Ovary (tissue), 9 donors: Measurements from ENCODE around the gene TCEAL6. TPM values are rescaled to one million over a fixed set of nuclear protein-coding genes. Genes with fewer than 3 reads are reported as not detected.
"Not testable (repeated sequence)": the region's sequence is repeated elsewhere in the genome, so short reads cannot be mapped to it uniquely, and the experiment has no call there.

Source experiments
- DNase-seq, 5 donors: peaks; one replicate each; pipeline ENCODE4 v3.0.0-alpha.2; 2019 to 2020
- H3K27ac ChIP-seq, 2 donors: fragments of 200-600 bp; one replicate each; pipeline versions ENCODE4 v1.5.1 to v1.8.0; 2019 to 2022
- H3K27me3 ChIP-seq: fragments of 200-600 bp; one replicate; pipeline ENCODE4 v1.8.0; 2022
- H3K36me3 ChIP-seq: fragments of 200-600 bp; sonication (generic); one replicate; pipeline ENCODE4 v1.5.1; 2019
- H3K4me1 ChIP-seq: one replicate; pipeline ENCODE4 v1.8.1; 2013; ENCODE audit warnings: mild to moderate bottlenecking, moderate library complexity; ENCODE audit not compliant: insufficient read depth
- H3K4me3 ChIP-seq: fragments of 200-600 bp; sonication (generic); one replicate; pipeline ENCODE4 v1.5.1; 2017
- H3K9me3 ChIP-seq, 2 donors: fragments of 200-600 bp in 1 of 2; sonication (generic) in 1 of 2; one replicate each; pipeline versions ENCODE4 v1.5.1 to v1.8.1; 2013 to 2019; ENCODE audit warnings: mild to moderate bottlenecking in 1 of 2, moderate library complexity in 1 of 2
- EP300 ChIP-seq: sonication (generic); formaldehyde crosslinking; IDR thresholded peaks from one replicate; pipeline ENCODE4 v1.6.1; 2017; ENCODE audit warnings: antibody characterized with exemption
- POLR2A ChIP-seq: fragments of 450-650 bp; IDR thresholded peaks from one replicate; pipeline ENCODE4 v1.6.1; 2017; ENCODE audit warnings: antibody characterized with exemption, mild to moderate bottlenecking, moderate library complexity
- WGBS, 3 donors: extraction: QIAGEN DNeasy Blood & Tissue Kit in 1 of 3; methylation state at CpG; one replicate each; pipeline versions ENCODE4 v1.1.5 to v1.1.7; 2013 to 2017; 5-methylcytosine and 5-hydroxymethylcytosine counted together
- intact Hi-C, 4 donors: fragments of 100-400 bp; cut with DNase I; formaldehyde crosslinking; loops; one replicate each; pipeline versions ENCODE4 v1.11.0 to v1.15.1; 2022 to 2023
- polyA plus RNA-seq, 2 donors: library from polyadenylated mRNA; stranded (reverse); fragments of 200-250 nt in 1 of 2; fragments of 350-450 nt in 1 of 2; fragmentation: Illumina TruSeq in 1 of 2; extraction: RNeasy Lipid Tissue Mini Kit (QIAGEN cat#74804) in 1 of 2; gene quantifications; one replicate each; pipeline ENCODE4 v1.2.3, GENCODE V29; 2013 to 2014
- total RNA-seq, 7 donors: library from RNA; depleted of rRNA in 2 of 7; stranded (reverse); fragments of >200 nt in 2 of 7; fragmentation: NEBNext Ultra II Directional in 3 of 7; extraction: Animal tissue kit (Norgen Biotek cat#: 25700) in 3 of 7; gene quantifications; one replicate each; pipeline versions ENCODE4 v1.1.0 to v1.2.4, GENCODE V29; 2016 to 2023
- TF ChIP-seq, protein P1 (sequence below), 3 donors: fragments of 450-650 bp in 2 of 3; fragments of 200-600 bp in 1 of 3; IDR thresholded peaks; one replicate each; pipeline versions ENCODE4 v1.5.1 to v1.8.0; 2016 to 2022; ENCODE audit warnings: antibody characterized with exemption in 3 of 3, mild to moderate bottlenecking in 1 of 3
- donor health status: DM: no; HTN: no; CAD: no; lungs with moderate emphysema.
- donor health status: DM: no; HTN: no; CAD: no.
- donor health status: Bipolar disorder and iron deficiency.
- donor health status: DM: yes; HTN: yes; CAD: no.
- donor health status: DM: no; HTN: no; CAD: no.
- donor health status: DM: yes; HTN: yes; CAD: no.

Gene TCEAL6
- total and polyA plus RNA-seq, 9 donors = 0.60 to 12.4 (median 4.0) TPM

DNA sequence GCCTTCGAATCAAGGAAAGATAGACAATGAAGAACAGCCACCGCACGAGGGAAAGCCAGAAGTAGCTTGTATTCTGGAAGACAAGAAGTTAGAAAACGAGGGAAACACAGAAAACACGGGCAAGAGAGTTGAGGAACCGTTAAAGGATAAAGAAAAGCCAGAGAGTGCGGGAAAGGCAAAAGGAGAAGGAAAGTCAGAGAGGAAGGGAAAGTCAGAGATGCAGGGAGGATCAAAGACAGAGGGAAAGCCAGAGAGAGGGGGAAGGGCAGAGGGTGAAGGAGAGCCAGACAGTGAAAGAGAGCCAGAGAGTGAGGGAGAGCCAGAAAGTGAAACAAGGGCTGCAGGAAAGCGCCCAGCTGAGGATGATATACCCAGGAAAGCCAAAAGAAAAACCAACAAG, 15.4 kb downstream of the TCEAL6 start:
- H3K4me3 ChIP-seq = no peak overlapping the region
- TF ChIP-seq EP300 = no peak
- TF ChIP-seq, protein P1, sequence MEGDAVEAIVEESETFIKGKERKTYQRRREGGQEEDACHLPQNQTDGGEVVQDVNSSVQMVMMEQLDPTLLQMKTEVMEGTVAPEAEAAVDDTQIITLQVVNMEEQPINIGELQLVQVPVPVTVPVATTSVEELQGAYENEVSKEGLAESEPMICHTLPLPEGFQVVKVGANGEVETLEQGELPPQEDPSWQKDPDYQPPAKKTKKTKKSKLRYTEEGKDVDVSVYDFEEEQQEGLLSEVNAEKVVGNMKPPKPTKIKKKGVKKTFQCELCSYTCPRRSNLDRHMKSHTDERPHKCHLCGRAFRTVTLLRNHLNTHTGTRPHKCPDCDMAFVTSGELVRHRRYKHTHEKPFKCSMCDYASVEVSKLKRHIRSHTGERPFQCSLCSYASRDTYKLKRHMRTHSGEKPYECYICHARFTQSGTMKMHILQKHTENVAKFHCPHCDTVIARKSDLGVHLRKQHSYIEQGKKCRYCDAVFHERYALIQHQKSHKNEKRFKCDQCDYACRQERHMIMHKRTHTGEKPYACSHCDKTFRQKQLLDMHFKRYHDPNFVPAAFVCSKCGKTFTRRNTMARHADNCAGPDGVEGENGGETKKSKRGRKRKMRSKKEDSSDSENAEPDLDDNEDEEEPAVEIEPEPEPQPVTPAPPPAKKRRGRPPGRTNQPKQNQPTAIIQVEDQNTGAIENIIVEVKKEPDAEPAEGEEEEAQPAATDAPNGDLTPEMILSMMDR (IDR thresholded peaks at IDR 0.05) = no peak
- TF ChIP-seq POLR2A = no peak
- peak in 1 of 5 donors; percentile 19 for DNase-seq
- no peaks in the 10 kb centered on the region for H3K27me3 ChIP-seq
- H3K9me3 ChIP-seq = no peaks in the 10 kb centered on the region
- H3K36me3 ChIP-seq = no peaks in the 10 kb centered on the region
- intact Hi-C loops = no loop called here
- H3K4me1 ChIP-seq = no peaks in the 10 kb centered on the region
- WGBS, 3 donors = 33 to 40% (median 38%) methylated on average over 8 of the region's 8 CpGs
- H3K27ac ChIP-seq = peak overlapping the region; percentile 54 to 74

DNA sequence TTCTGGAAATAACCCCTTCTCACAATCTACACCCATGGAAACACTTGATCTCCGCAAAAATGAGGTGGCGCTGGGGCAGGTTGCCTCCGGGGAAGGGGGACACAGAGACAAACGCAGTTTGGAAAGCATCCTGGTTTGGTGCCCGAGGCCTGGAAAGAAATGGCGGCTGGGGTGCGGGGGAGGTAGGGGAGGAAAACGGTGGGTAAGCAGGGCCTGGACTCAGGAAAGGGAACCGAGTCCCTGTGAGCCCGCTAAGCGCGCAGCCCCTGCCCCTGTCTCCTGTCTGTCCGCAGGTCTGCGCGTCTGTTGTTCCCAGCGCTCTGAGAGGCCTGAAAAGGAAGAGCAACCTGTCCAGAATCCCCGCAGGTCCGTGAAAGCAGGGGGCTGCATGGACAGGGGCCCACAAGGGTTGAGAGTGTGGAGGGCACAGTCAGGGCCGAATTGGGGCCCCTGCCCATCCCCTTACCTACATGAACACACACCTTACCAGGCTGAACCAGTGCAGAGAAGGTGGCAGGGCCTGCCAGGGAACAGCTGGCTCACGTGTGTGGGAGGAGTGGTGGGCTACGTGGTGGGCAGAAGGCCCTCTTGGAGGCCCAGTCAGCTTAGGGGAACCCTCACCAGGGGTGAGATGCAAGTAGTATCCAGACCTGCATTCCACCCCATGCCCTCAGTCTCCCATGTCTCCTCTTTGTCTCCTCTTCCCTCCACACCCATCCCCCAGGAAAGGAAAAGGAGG, 16.0 kb downstream of the TCEAL6 start:
- H3K36me3 ChIP-seq, H3K4me1 ChIP-seq, H3K27me3 ChIP-seq, intact Hi-C loops, H3K9me3 ChIP-seq: not testable (repeated sequence)
- 32 to 36% (median 33%) methylated on average over 21 of the region's 21 CpGs for WGBS, 3 donors
- H3K4me3 ChIP-seq = peak overlapping the region; percentile 39
- H3K27ac ChIP-seq = peak overlapping the region; percentile 54 to 74
- peak; percentile 26 to 42 (median 28) for DNase-seq

DNA sequence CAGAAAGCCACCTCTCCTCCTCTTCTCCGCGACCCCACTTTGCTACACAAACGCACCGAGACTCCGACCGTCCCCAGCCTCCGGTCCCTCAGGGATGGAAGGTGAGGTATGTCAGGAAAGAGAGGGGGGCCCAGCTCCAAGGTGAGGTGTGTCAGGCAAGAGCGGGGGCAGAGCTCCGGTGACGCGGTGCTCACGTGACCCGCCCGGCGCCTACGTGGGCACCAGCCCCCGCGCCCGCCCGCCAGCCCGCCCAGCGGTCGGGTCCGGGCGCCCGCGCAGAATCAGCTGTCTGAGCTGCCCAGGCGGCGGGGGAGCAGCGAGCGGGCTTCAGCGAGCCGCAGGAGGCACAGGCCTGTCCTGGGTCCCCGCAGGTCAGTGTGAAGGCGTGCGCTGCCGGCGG, 16.8 kb downstream of the TCEAL6 start, which contains the start of gene TCEAL2:
TCEAL2 (plus strand) TSS at position 244 of the 400 bp plus-strand sequence. CDS start 1,152 bp downstream, outside the sequence.
- H3K9me3 ChIP-seq, H3K4me1 ChIP-seq, H3K36me3 ChIP-seq, intact Hi-C loops, H3K27me3 ChIP-seq: not testable (repeated sequence)
- Histone ChIP-seq H3K27ac (peak within 1 kb of the TSS; percentile 54 to 74), H3K4me3 (peak within 1 kb of the TSS; percentile 39)
- peak; percentile 46 for TF ChIP-seq POLR2A
- WGBS, 3 donors = 23 to 51% (median 34%) methylated on average over 10 to 33 of the region's 38 CpGs
- DNase-seq = peak; percentile 58 to 78 (median 67)

DNA sequence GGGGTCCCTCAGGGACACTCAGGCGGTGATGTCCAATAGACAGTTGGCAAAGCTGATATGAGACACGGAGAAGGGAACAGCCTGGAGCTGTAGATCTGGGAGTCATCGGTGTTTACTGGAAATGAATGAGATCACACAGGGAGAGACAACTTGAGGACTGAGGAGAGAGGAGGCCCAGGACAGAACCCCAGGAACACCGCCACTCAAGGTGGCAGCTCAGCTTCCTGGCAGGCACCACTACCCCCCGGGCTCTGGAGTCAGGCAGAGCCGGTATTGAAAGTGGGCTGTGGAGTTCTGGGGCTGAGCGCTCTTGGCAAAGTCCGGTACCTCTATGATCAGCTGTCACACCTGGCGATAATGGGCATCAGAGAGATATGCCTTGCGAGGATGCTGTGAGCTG, 17.3 kb downstream of the TCEAL6 start:
- intact Hi-C loops, H3K4me1 ChIP-seq, DNase-seq, H3K27me3 ChIP-seq, H3K36me3 ChIP-seq, H3K9me3 ChIP-seq: not testable (repeated sequence)
- WGBS, 3 donors = 28 to 51% (median 33%) methylated on average over 8 to 9 of the region's 10 CpGs
- Histone ChIP-seq H3K4me3 (peak overlapping the region; percentile 39), H3K27ac (peak overlapping the region in 1 of 2 donors; percentile 74)

DNA sequence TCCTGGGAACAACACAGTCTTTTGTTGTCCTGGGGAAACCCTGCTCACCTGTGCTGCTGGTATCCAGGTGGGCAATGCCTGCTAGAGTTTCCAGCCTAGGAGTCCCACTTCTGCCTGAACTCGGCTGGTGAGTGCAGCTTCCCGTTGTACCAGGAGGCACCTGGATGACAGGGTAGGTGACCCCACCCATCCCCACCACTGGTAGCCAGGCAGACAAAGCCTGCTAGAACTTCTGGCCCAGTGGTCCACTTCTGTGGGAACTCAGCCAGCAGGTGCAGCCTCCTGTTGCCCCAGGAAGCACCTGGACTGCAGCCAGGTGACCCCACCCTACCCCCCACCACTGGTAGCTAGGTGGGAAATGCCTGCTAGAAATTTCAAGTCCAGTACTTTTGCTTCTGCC, 26.5 kb downstream of the TCEAL6 start:
- H3K27ac ChIP-seq = no peak overlapping the region
- intact Hi-C loops = no loop called here
- no peaks in the 10 kb centered on the region for H3K36me3 ChIP-seq
- DNase-seq = no peak
- TF ChIP-seq EP300 (no peak), POLR2A (no peak)
- TF ChIP-seq, protein P1 (IDR thresholded peaks at IDR 0.05) = no peak
- no peaks in the 10 kb centered on the region for H3K27me3 ChIP-seq
- no peaks in the 10 kb centered on the region for H3K4me1 ChIP-seq
- WGBS, 3 donors = 69 to 81% (median 78%) methylated on average over 2 of the region's 2 CpGs
- H3K9me3 ChIP-seq = no peaks in the 10 kb centered on the region
- no peak overlapping the region for H3K4me3 ChIP-seq

DNA sequence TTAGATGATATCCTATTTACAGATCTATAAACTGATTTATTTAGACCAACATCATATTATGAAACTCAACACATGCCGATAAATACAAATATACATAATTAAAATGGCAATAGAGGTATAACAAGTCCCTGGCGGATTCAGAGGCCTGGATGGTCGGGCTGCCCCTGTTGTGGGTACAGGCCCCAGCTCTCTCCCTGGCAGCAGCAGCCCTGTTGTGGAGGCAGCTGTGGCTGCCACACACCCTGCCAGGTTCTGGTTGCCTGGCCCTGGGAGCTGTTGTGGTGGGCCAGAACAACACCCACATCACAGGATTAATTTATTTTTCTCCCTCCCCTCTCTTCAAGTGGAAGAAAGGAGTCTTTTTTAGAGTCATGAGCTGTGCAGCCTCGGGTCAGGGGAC, 28.9 kb downstream of the TCEAL6 start:
- H3K27me3 ChIP-seq = no peaks in the 10 kb centered on the region
- no peak overlapping the region for H3K4me3 ChIP-seq
- DNase-seq = no peak
- TF ChIP-seq EP300 (no peak), POLR2A (no peak)
- TF ChIP-seq, protein P1 (IDR thresholded peaks at IDR 0.05) = no peak
- H3K27ac ChIP-seq = no peak overlapping the region
- H3K4me1 ChIP-seq = no peaks in the 10 kb centered on the region
- no peaks in the 10 kb centered on the region for H3K9me3 ChIP-seq
- H3K36me3 ChIP-seq = no peaks in the 10 kb centered on the region
- WGBS, 3 donors = 53 to 64% (median 59%) methylated on average over 4 of the region's 4 CpGs
- intact Hi-C loops = no loop called here
